ENCODE measurements around the gene CLMN. TPM values are rescaled to one million over a fixed set of nuclear protein-coding genes. Genes with fewer than 3 reads are reported as not detected.

The CLMN gene
- total RNA-seq, 2 donors from 2014 or later, result 2.6 to 3.5 TPM

- H3K36me3 Mint-ChIP-seq, result no peaks in the 10 kb centered on the region
- no peaks in the 10 kb centered on the region for H3K9me3 Mint-ChIP-seq
- DNase-seq (ENCODE audit: low spot score) (no peak), ATAC-seq (no peak)
- H3K27me3 Mint-ChIP-seq, result peaks cover 24 to 33% of the 10 kb centered on the region in 2 donors
- no peak overlapping the region for H3K27ac Mint-ChIP-seq
- H3K4me3 Mint-ChIP-seq, result no peak overlapping the region
- peaks cover 8 to 10% of the 10 kb centered on the region in 2 donors for H3K4me1 Mint-ChIP-seq (ENCODE audit: low read depth in 2 of 2)
Observed at GRCh38 chr14:95299271-95299670, 20.4 kb downstream of the CLMN start.

DNA sequence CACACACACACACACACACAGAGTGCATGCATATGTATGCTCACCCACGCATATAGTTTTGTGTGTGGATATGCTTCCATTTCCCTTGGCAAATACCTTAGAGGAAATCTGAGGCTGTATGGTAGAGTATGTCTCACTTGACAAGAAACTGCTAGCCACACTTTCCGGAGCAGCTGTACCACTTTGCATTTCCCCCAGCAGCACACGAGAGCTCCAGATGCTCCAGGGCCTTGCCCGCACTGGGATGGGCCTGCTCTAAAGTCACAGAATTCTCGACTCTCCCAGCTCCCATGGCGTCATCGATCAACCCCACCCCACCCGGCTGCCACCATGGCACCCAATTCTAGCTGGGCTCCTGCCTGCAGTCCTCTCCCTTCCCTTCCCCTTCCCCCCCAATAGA is 21.9 kb downstream of the CLMN start:
- no peak overlapping the region for H3K27ac Mint-ChIP-seq
- no peaks in the 10 kb centered on the region for H3K9me3 Mint-ChIP-seq
- H3K36me3 Mint-ChIP-seq, result no peaks in the 10 kb centered on the region
- DNase-seq (ENCODE audit: low spot score), result no peak
- peaks cover 8 to 10% of the 10 kb centered on the region in 2 donors for H3K4me1 Mint-ChIP-seq (ENCODE audit: low read depth in 2 of 2)
- peaks cover 24 to 33% of the 10 kb centered on the region in 2 donors for H3K27me3 Mint-ChIP-seq
- ATAC-seq, result no peak
- H3K4me3 Mint-ChIP-seq, result no peak overlapping the region

- Mint-ChIP-seq H3K4me1 (ENCODE audit: low read depth in 2 of 2) (peaks cover 8 to 10% of the 10 kb centered on the region in 2 donors), H3K4me3 (no peak overlapping the region), H3K27me3 (peaks cover 24 to 37% of the 10 kb centered on the region in 2 donors), H3K9me3 (no peaks in the 10 kb centered on the region), H3K27ac (no peak overlapping the region), H3K36me3 (no peaks in the 10 kb centered on the region)
- ATAC-seq (no peak), DNase-seq (ENCODE audit: low spot score) (no peak)
Observed at GRCh38 chr14:95296966-95297365, 22.7 kb downstream of the CLMN start.

DNA sequence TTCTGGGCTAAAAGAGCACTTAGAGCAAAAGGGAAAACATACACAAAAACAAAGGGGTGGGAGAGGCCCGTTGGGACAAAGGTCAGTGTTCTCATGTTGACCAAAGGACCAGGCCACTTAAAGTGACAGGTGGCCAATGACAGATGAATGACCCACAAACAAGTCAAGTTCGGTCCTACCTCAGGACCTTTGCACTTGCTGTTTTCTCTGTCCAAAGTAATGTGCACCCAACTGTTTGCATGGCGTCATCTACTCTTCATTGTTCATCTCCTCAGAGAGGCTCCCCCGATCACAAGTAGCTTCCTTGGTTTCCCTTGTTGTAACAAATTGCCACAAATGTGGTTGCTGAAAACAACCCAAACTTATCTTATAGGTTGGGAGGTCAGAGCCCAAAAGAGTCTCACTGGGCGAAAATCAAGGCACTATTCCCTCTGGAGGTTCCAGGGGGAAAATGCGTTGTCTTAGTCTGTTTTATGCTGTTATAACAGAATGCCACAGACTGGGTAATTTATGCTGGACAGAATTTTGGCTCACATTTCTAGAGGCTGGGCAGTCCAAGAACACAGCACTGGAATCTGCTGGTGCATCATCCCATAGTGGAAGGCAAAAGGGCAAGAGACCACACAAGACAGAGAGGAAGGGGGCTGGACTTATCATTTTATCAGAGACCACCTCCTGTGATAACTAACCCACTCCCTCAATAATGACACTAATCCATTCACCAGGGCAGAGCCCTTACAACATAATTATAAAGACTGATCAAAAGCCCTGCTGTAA is 23.9 kb downstream of the CLMN start:
- DNase-seq (ENCODE audit: low spot score) (no peak), ATAC-seq (no peak)
- Mint-ChIP-seq H3K27me3 (peaks cover 23 to 32% of the 10 kb centered on the region in 2 donors), H3K4me1 (ENCODE audit: low read depth in 2 of 2) (peaks cover 8 to 10% of the 10 kb centered on the region in 2 donors), H3K27ac (no peak overlapping the region), H3K4me3 (no peak overlapping the region), H3K9me3 (no peaks in the 10 kb centered on the region), H3K36me3 (no peaks in the 10 kb centered on the region)

- DNase-seq (ENCODE audit: low spot score) (no peak), ATAC-seq (peak in 1 of 2 donors; percentile 43)
- Mint-ChIP-seq H3K9me3 (no peaks in the 10 kb centered on the region), H3K4me3 (no peak overlapping the region), H3K4me1 (ENCODE audit: low read depth in 2 of 2) (peaks cover 5 to 6% of the 10 kb centered on the region in 2 donors), H3K27me3 (peaks cover 18 to 32% of the 10 kb centered on the region in 2 donors), H3K27ac (no peak overlapping the region), H3K36me3 (no peaks in the 10 kb centered on the region)
Observed at GRCh38 chr14:95294834-95295599, 24.7 kb downstream of the CLMN start.

GRCh38 chr14:95294320-95294719 is 25.4 kb downstream of the CLMN start:
- Mint-ChIP-seq H3K4me3 (no peak overlapping the region), H3K27me3 (peaks cover 13 to 28% of the 10 kb centered on the region in 2 donors), H3K9me3 (no peaks in the 10 kb centered on the region), H3K36me3 (no peaks in the 10 kb centered on the region), H3K27ac (no peak overlapping the region), H3K4me1 (ENCODE audit: low read depth in 2 of 2) (peaks cover 0 to 2% of the 10 kb centered on the region in 2 donors)
- DNase-seq (ENCODE audit: low spot score) (no peak), ATAC-seq (no peak)

DNA sequence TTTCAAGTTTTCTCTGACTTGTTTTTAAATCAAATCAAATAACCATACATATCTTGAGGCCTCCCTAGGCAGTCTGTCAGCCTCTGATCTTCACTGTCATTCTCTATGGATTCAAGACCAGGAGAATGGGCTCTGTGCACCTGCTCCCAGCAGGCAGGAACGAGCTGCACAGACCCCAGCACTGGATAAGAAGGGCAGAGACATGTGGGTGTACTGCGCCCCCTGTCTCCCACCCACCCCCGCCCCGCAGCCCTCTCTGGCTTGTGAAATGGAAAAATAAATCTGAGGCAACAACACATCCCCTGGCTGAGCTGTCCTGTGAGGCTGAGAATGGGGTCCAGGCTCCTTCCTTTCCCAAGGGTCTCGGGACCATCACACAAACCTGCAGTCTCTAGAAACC is 26.3 kb downstream of the CLMN start:
- Mint-ChIP-seq H3K4me3 (no peak overlapping the region), H3K27ac (no peak overlapping the region), H3K27me3 (peaks cover 15 to 31% of the 10 kb centered on the region in 2 donors), H3K9me3 (no peaks in the 10 kb centered on the region), H3K36me3 (no peaks in the 10 kb centered on the region), H3K4me1 (ENCODE audit: low read depth in 2 of 2) (peaks cover 0 to 2% of the 10 kb centered on the region in 2 donors)
- no peak for ATAC-seq
- DNase-seq (ENCODE audit: low spot score), result no peak

DNA sequence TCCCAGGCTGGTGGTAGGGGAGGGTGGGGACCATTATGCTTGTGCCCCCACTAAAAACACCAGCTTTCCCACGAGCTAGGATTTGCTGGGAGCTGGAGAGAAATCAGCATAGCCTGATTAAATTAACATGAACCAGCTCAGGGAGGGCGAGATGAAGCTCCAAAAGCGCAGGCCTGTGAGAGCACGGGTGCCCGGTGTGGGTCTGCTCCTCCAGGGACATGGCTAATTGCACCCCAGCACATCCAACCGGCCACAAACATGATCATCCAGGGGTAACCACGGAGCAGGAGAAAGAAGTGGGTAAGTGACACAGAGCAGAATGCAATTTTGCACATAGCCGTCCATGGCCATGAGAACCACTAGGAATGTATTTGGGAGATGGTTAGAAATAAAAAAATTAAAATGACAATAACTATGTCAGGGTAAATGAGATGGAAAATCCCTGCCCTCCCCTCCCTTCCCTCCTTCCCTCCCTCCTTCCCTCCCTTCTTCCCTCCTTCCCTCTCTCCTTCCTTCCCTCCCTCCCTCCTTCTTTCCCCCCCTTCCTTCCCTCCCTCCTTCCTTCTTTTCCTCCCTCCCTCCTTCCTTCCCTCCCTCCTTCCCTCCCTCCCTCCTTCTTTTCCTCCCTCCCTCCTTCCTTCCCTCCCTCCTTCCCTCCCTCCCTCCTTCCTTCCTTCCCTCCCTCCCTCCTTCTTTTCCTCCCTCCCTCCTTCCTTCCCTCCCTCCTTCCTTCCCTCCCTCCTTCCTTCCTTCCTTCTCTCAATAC is 26.9 kb downstream of the CLMN start:
- Mint-ChIP-seq H3K4me3 (no peak overlapping the region), H3K27me3 (peaks cover 21 to 29% of the 10 kb centered on the region in 2 donors), H3K36me3 (no peaks in the 10 kb centered on the region), H3K9me3 (no peaks in the 10 kb centered on the region), H3K4me1 (ENCODE audit: low read depth in 2 of 2) (peaks cover 0 to 2% of the 10 kb centered on the region in 2 donors), H3K27ac (no peak overlapping the region)
- ATAC-seq (no peak), DNase-seq (ENCODE audit: low spot score) (no peak)

DNA sequence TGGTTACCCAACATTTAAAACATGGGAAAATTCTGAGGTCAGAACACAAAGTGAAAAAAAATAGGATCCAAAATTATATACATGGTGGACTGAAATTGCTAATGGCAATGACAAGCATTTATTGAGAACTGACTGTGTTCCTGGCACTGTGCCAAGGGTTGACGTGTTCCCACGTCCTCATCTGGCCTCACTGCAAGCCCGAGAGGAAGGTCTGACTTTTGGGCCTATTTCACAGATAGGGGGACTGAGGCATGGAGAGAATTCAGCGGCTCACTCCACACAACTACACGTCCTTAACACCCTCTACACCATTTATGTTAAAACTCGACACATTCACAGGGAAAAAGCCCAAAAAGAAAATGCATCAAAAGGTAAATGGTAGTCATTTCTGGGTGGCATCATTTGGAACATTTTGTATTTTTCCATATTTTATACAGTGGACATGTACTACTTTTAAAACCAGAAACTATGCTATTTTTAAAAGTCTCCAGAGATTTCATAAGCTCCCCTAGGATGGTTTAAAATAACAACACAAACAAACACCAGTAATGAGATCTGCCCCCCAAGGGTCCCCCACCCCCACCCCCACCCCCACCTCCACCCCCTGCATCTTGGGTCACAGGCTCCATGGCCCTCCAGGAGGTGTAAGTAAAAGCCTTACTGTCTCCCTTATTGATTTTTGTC is 27.7 kb downstream of the CLMN start:
- no peak for ATAC-seq
- DNase-seq (ENCODE audit: low spot score), result no peak

GRCh38 chr14:95290871-95291431 is 28.8 kb downstream of the CLMN start:
- ATAC-seq, result no peak
- Mint-ChIP-seq H3K9me3 (no peaks in the 10 kb centered on the region), H3K4me3 (no peak overlapping the region), H3K4me1 (ENCODE audit: low read depth in 2 of 2) (peaks cover 0 to 2% of the 10 kb centered on the region in 2 donors), H3K36me3 (no peaks in the 10 kb centered on the region), H3K27ac (no peak overlapping the region), H3K27me3 (peaks cover 14 to 28% of the 10 kb centered on the region in 2 donors)
- DNase-seq (ENCODE audit: low spot score), result no peak

More for the DNA sequence above, 27.7 kb downstream of the CLMN start:
- Mint-ChIP-seq H3K36me3 (no peaks in the 10 kb centered on the region), H3K4me1 (ENCODE audit: low read depth in 2 of 2) (peaks cover 0 to 2% of the 10 kb centered on the region in 2 donors), H3K4me3 (no peak overlapping the region), H3K27me3 (peaks cover 23 to 29% of the 10 kb centered on the region in 2 donors), H3K27ac (no peak overlapping the region), H3K9me3 (no peaks in the 10 kb centered on the region)

GRCh38 chr14:95290021-95290420 is 29.7 kb downstream of the CLMN start:
- Mint-ChIP-seq H3K4me1 (ENCODE audit: low read depth in 2 of 2) (peaks cover 0 to 2% of the 10 kb centered on the region in 2 donors), H3K4me3 (no peak overlapping the region), H3K9me3 (no peaks in the 10 kb centered on the region), H3K36me3 (no peaks in the 10 kb centered on the region), H3K27me3 (peaks cover 11 to 20% of the 10 kb centered on the region in 2 donors), H3K27ac (no peak overlapping the region)
- ATAC-seq, result no peak
- DNase-seq (ENCODE audit: low spot score), result no peak

DNA sequence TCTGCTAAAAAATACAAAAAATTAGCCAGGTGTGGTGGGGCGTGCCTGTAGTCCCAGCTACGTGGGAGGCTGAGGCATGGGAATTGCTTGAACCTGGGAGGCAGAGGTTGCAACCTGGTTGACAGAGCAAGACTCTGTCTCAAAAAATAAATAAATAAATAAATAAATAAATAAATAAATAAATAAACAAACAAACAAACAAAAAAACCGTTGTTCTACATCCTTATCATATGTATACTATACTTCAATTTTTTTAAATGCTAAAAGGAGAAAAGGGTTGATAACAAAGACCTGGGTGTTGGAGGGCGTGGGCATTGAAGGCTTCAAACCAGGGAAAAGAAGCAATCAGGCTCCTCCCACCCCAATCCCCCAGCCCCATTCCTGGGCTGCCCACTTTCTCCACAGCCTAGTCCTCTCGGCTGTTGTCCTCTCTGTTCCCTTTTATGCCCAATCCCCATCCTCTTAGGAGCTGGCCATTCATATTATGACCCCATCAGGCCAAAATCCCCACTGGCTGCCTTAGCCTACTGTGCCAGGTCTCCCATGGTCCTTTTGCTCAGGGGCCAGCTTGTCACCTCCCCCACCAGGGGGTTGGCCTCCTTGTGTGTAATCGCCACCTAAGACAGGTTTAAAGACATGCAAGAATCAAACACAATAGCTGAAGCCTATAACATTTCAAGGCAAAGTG is 30.2 kb downstream of the CLMN start:
- Mint-ChIP-seq H3K9me3 (no peaks in the 10 kb centered on the region), H3K36me3 (no peaks in the 10 kb centered on the region), H3K4me3 (no peak overlapping the region), H3K27me3 (peaks cover 11 to 22% of the 10 kb centered on the region in 2 donors), H3K4me1 (ENCODE audit: low read depth in 2 of 2) (peaks cover 0 to 2% of the 10 kb centered on the region in 2 donors), H3K27ac (no peak overlapping the region)
- ATAC-seq (no peak), DNase-seq (ENCODE audit: low spot score) (no peak)
